Measurements from ENCODE around the gene CCDC9B.
A peak's percentile ranks its signal among the peaks of the same experiment; 100 is the strongest.

The CCDC9B gene

DNA sequence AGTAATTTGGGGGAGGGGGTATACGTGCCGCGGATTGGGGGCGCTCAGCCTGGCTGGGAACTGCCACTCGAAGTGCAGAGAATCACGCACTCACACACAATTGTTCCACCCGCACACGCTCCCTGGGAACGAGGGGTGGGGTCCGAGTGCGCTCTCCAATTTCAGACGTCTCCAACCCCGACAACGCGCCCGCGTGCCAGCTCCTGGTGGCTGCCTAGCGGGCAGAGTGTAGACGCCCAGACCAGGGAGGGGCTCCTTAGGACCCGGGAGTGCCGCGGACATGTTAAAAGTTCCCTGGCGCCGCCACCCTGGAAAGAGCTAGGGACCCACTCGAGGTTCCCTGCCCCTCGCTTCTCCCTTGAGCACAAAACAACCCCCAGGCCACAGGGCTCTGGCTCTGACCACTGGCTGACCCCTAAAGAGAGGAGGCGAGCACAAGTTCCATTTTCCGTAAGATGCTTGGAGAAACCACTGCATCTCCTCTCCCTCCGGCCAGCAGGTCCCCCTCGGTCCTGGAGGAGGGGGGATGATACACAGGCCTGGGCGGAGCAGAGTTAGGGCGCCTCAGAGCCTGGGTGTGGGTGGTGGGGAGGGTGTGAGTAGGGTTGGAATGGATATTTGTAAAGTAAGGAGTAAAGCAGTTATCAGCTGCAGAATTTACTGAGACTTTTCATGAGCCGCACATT, 57.0 kb downstream of the CCDC9B start:
- peak overlapping the region in 1 of 2 experiments; percentile 85 for H3K4me3 ChIP-seq (ENCODE audit: low read depth in 1 of 2, low read length in 1 of 2)
- TF ChIP-seq, protein P1, sequence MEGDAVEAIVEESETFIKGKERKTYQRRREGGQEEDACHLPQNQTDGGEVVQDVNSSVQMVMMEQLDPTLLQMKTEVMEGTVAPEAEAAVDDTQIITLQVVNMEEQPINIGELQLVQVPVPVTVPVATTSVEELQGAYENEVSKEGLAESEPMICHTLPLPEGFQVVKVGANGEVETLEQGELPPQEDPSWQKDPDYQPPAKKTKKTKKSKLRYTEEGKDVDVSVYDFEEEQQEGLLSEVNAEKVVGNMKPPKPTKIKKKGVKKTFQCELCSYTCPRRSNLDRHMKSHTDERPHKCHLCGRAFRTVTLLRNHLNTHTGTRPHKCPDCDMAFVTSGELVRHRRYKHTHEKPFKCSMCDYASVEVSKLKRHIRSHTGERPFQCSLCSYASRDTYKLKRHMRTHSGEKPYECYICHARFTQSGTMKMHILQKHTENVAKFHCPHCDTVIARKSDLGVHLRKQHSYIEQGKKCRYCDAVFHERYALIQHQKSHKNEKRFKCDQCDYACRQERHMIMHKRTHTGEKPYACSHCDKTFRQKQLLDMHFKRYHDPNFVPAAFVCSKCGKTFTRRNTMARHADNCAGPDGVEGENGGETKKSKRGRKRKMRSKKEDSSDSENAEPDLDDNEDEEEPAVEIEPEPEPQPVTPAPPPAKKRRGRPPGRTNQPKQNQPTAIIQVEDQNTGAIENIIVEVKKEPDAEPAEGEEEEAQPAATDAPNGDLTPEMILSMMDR (IDR thresholded peaks at IDR 0.05): no peak
- H3K36me3 ChIP-seq: peaks cover 40% of the 10 kb centered on the region
- H3K9me3 ChIP-seq: no peaks in the 10 kb centered on the region
- H3K27ac ChIP-seq: no peak overlapping the region
- H3K27me3 ChIP-seq: peaks cover 42% of the 10 kb centered on the region
- H3K4me1 ChIP-seq (ENCODE audit: control insufficient read depth in 1 of 2, insufficient read depth in 1 of 2, low read depth in 1 of 2, low read length in 1 of 2): peaks cover 24 to 36% of the 10 kb centered on the region in 2 experiments

DNA sequence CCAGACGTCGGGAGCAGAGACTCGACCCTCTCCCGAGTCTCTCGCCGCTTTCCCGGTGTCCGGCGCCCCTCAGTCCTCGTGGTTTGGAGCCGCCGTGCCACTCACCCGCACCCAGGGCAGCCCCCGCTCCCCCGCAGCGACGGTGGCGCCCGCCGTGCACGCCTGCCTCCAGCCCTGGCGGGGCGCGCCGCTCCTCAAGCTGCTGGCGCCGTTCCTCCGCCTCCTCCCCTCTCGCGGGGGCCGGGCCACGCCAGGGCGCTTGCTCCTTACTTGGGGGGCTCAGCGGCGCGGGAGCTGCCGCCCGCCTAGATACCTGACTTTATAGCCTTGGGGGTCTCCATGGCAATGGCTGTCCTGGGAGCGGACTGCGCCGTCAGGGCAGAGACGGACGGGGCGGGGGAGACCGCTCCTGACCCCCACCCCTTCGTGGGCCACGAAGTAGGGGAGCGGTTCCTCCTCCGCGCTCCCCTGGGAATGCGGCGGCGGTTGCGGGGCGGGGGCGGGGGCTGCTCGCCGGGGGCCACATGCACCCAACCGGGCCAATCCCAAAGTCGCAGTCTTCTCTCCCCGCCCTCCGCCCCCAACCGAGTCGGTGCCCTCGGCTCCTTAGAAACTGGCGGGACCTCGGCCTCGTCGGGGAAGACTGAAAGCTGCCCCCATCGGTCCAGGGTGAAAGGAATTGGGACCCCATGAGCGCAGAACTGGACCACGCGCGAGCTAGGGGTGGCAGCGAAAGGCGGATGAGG, 57.7 kb downstream of the CCDC9B start, which contains the start of gene ANKRD63:
ANKRD63 (minus strand) TSS at position 196 of the 746 bp plus-strand sequence. CDS start 478 bp downstream, outside the sequence.
- TF ChIP-seq, protein P1 (IDR thresholded peaks at IDR 0.05): no peak
- peaks cover 33% of the 10 kb centered on the region for H3K36me3 ChIP-seq
- H3K4me3 ChIP-seq (ENCODE audit: low read depth in 1 of 2, low read length in 1 of 2): peak within 1 kb of the TSS; percentile 85 to 92
- peaks cover 49% of the 10 kb centered on the region for H3K27me3 ChIP-seq
- H3K9me3 ChIP-seq: no peaks in the 10 kb centered on the region
- H3K27ac ChIP-seq: peak within 1 kb of the TSS; percentile 37
- peaks cover 24 to 36% of the 10 kb centered on the region in 2 experiments for H3K4me1 ChIP-seq (ENCODE audit: control insufficient read depth in 1 of 2, insufficient read depth in 1 of 2, low read depth in 1 of 2, low read length in 1 of 2)

- TF ChIP-seq, protein P1 (IDR thresholded peaks at IDR 0.05): peak; percentile 66
- H3K27me3 ChIP-seq: peaks cover 56% of the 10 kb centered on the region
- peaks cover 24 to 36% of the 10 kb centered on the region in 2 experiments for H3K4me1 ChIP-seq (ENCODE audit: control insufficient read depth in 1 of 2, insufficient read depth in 1 of 2, low read depth in 1 of 2, low read length in 1 of 2)
- peak overlapping the region; percentile 85 to 92 for H3K4me3 ChIP-seq (ENCODE audit: low read depth in 1 of 2, low read length in 1 of 2)
- peaks cover 26% of the 10 kb centered on the region for H3K36me3 ChIP-seq
- peak overlapping the region; percentile 37 for H3K27ac ChIP-seq
- H3K9me3 ChIP-seq: no peaks in the 10 kb centered on the region
These were observed 58.4 kb downstream of the CCDC9B start for GRCh38 chr15:40282147-40282868.

GRCh38 chr15:40281801-40282146, 59.0 kb downstream of the CCDC9B start:
- Histone ChIP-seq H3K27ac (peak overlapping the region; percentile 37), H3K4me1 (ENCODE audit: control insufficient read depth in 1 of 2, insufficient read depth in 1 of 2, low read depth in 1 of 2, low read length in 1 of 2) (peaks cover 24 to 36% of the 10 kb centered on the region in 2 experiments), H3K9me3 (no peaks in the 10 kb centered on the region), H3K27me3 (peaks cover 61% of the 10 kb centered on the region), H3K4me3 (ENCODE audit: low read depth in 1 of 2, low read length in 1 of 2) (peak overlapping the region; percentile 85 to 92), H3K36me3 (peaks cover 20% of the 10 kb centered on the region)
- TF ChIP-seq, protein P1 (IDR thresholded peaks at IDR 0.05): no peak
